Suppressor macrophage treated with lipopolysaccharide for 1 hour (primary cell): ENCODE measurements around the gene LLGL2.
A peak's percentile ranks its signal among the peaks of the same experiment; 100 is the strongest.

Source experiments
- DNase-seq, 3 donors: peaks; one replicate each; pipeline ENCODE4 v3.0.0-alpha.2; 2020 to 2022

Gene LLGL2

GRCh38 chr17:75523647-75524046 is 1.9 kb upstream of the LLGL2 start:
- DNase-seq = no peak

GRCh38 chr17:75524269-75524969 is 1.1 kb upstream of the LLGL2 start:
- no peak for DNase-seq

- DNase-seq = peak in 1 of 3 donors; percentile 44
Observed at GRCh38 chr17:75525806-75526554, 483 bp downstream of the LLGL2 start.

GRCh38 chr17:75526555-75527270 is 1.2 kb downstream of the LLGL2 start:
- DNase-seq = no peak

- no peak for DNase-seq
Observed at GRCh38 chr17:75530837-75531720, 5.6 kb downstream of the LLGL2 start.

GRCh38 chr17:75531721-75532072 is 6.2 kb downstream of the LLGL2 start:
- no peak for DNase-seq

GRCh38 chr17:75535119-75535537 is 9.6 kb downstream of the LLGL2 start:
- DNase-seq = peak; percentile 75 to 86 (median 77)

- no peak for DNase-seq
Observed at GRCh38 chr17:75535871-75536270, 10.4 kb downstream of the LLGL2 start.

GRCh38 chr17:75536366-75536765 is 10.9 kb downstream of the LLGL2 start:
- no peak for DNase-seq

GRCh38 chr17:75539967-75540729 is 14.7 kb downstream of the LLGL2 start:
- DNase-seq = no peak

GRCh38 chr17:75540923-75541503 is 15.5 kb downstream of the LLGL2 start:
- peak in 1 of 3 donors; percentile 19 for DNase-seq

- no peak for DNase-seq
Observed at GRCh38 chr17:75542229-75542628, 16.7 kb downstream of the LLGL2 start.

GRCh38 chr17:75542728-75543336 is 17.3 kb downstream of the LLGL2 start:
- DNase-seq = peak in 1 of 3 donors; percentile 9

- no peak for DNase-seq
Observed at GRCh38 chr17:75544250-75544649, 18.8 kb downstream of the LLGL2 start.

- no peak for DNase-seq
Observed at GRCh38 chr17:75546181-75546580, 20.7 kb downstream of the LLGL2 start.

GRCh38 chr17:75547091-75547490 is 21.6 kb downstream of the LLGL2 start:
- DNase-seq = no peak

GRCh38 chr17:75548813-75549212 is 23.3 kb downstream of the LLGL2 start:
- no peak for DNase-seq

GRCh38 chr17:75549246-75550138 is 24.0 kb downstream of the LLGL2 start:
- no peak for DNase-seq

GRCh38 chr17:75550139-75550465 is 24.6 kb downstream of the LLGL2 start:
- no peak for DNase-seq

GRCh38 chr17:75551266-75551665 is 25.8 kb downstream of the LLGL2 start:
- DNase-seq = no peak
